Mesendoderm (in vitro differentiated cells): Measurements from ENCODE around the gene GLIPR1L2.

ENCODE experiments used
- DNase-seq: peaks from one replicate; pipeline ENCODE4 v3.0.0; 2013
- H2AK5ac ChIP-seq: 2 replicates; pipeline ENCODE4 v1.6.1; 2013; ENCODE audit warnings: low read length, inconsistent platforms
- H2BK120ac ChIP-seq: 2 replicates; pipeline ENCODE4 v1.6.1; 2013; ENCODE audit warnings: low read depth, mild to moderate bottlenecking, low read length, moderate library complexity, mixed read lengths
- H2BK15ac ChIP-seq: replicated peaks from 2 replicates; pipeline ENCODE4 v1.6.1; 2013; ENCODE audit warnings: low read depth, mild to moderate bottlenecking, moderate library complexity
- H2BK5ac ChIP-seq: 2 replicates; pipeline ENCODE4 v1.6.1; 2013; ENCODE audit warnings: low read length, inconsistent platforms
- H3K18ac ChIP-seq: 2 replicates; pipeline ENCODE4 v1.6.1; 2013; ENCODE audit warnings: mild to moderate bottlenecking, low read length, mixed read lengths
- H3K23ac ChIP-seq: one replicate; pipeline ENCODE4 v1.6.1; 2013; ENCODE audit warnings: low read length
- H3K27ac ChIP-seq: 2 replicates; pipeline ENCODE4 v1.5.1; 2013; ENCODE audit warnings: low read depth, mild to moderate bottlenecking, inconsistent platforms, low read length, moderate library complexity
- H3K27me3 ChIP-seq: 2 replicates; pipeline ENCODE4 v1.6.1; 2013; ENCODE audit warnings: low read length, control low read depth, mild to moderate bottlenecking, inconsistent platforms; ENCODE audit not compliant: insufficient read depth, poor library complexity
- H3K36me3 ChIP-seq: 2 replicates; pipeline ENCODE4 v1.6.1; 2013; ENCODE audit warnings: low read length, inconsistent platforms; ENCODE audit not compliant: control insufficient read depth, insufficient read depth
- H3K4ac ChIP-seq: one replicate; pipeline ENCODE4 v1.6.1; 2013; ENCODE audit warnings: low read depth, mild to moderate bottlenecking, low read length, moderate library complexity
- H3K4me1 ChIP-seq: 2 replicates; pipeline ENCODE4 v1.6.1; 2013; ENCODE audit warnings: low read depth, low read length, inconsistent platforms; ENCODE audit not compliant: control insufficient read depth
- H3K4me2 ChIP-seq: 2 replicates; pipeline ENCODE4 v1.6.1; 2013; ENCODE audit warnings: low read length
- H3K4me3 ChIP-seq: 2 replicates; pipeline ENCODE4 v1.5.1; 2013; ENCODE audit warnings: mild to moderate bottlenecking, low read length
- H3K56ac ChIP-seq: one replicate; pipeline ENCODE4 v1.6.1; 2013; ENCODE audit warnings: low read length
- H3K79me1 ChIP-seq: 2 replicates; pipeline ENCODE4 v1.6.1; 2013; ENCODE audit warnings: low read length, inconsistent platforms
- H3K79me2 ChIP-seq: 2 replicates; pipeline ENCODE4 v1.6.1; 2013; ENCODE audit warnings: mild to moderate bottlenecking, low read length; ENCODE audit not compliant: control insufficient read depth, insufficient read depth
- H3K9ac ChIP-seq: 2 replicates; pipeline ENCODE4 v1.6.1; 2013; ENCODE audit warnings: low read length, inconsistent platforms
- H4K5ac ChIP-seq: one replicate; pipeline ENCODE4 v1.6.1; 2013; ENCODE audit warnings: low read length
- H4K8ac ChIP-seq: one replicate; pipeline ENCODE4 v1.6.1; 2013; ENCODE audit warnings: low read depth, mild to moderate bottlenecking, control low read depth, low read length, moderate library complexity
- WGBS: extraction: QIAGEN DNeasy Blood & Tissue Kit; methylation state at CpG from one replicate; pipeline ENCODE4 v1.1.7; 2013; ENCODE audit warnings: low lambda C conversion rate, missing lambda C conversion rate; ENCODE audit not compliant: insufficient coverage; ENCODE audit errors: extremely low coverage; 5-methylcytosine and 5-hydroxymethylcytosine counted together

Gene GLIPR1L2

GRCh38 chr12:75409830-75410229 lies 18.9 kb downstream of the GLIPR1L2 start:
- Histone ChIP-seq H3K36me3 (no peaks in the 10 kb centered on the region), H3K18ac (no peak overlapping the region), H3K4me3 (no peak overlapping the region), H3K79me1 (no peaks in the 10 kb centered on the region), H3K27me3 (no peaks in the 10 kb centered on the region), H3K4me2 (no peak overlapping the region), H3K9ac (no peak overlapping the region), H2BK120ac (no peak overlapping the region), H3K4ac (no peak overlapping the region), H2BK15ac (no peak overlapping the region), H4K8ac (no peak overlapping the region), H2AK5ac (no peak overlapping the region), H3K79me2 (no peaks in the 10 kb centered on the region), H3K23ac (no peak overlapping the region), H2BK5ac (no peak overlapping the region), H4K5ac (no peak overlapping the region), H3K4me1 (no peaks in the 10 kb centered on the region), H3K56ac (no peak overlapping the region), H3K27ac (no peak overlapping the region)
- no peak for DNase-seq
- WGBS = no CpG with 5 or more reads among the region's 2 CpGs

- Histone ChIP-seq H3K9ac (no peak overlapping the region), H2AK5ac (no peak overlapping the region), H3K27ac (no peak overlapping the region), H2BK120ac (no peak overlapping the region), H3K27me3 (no peaks in the 10 kb centered on the region), H3K4me3 (no peak overlapping the region), H2BK15ac (no peak overlapping the region), H3K79me1 (no peaks in the 10 kb centered on the region), H4K5ac (no peak overlapping the region), H3K18ac (no peak overlapping the region), H3K4me2 (no peak overlapping the region), H3K56ac (no peak overlapping the region), H3K4me1 (no peaks in the 10 kb centered on the region), H3K36me3 (no peaks in the 10 kb centered on the region), H3K4ac (no peak overlapping the region), H3K79me2 (no peaks in the 10 kb centered on the region), H2BK5ac (no peak overlapping the region), H4K8ac (no peak overlapping the region), H3K23ac (no peak overlapping the region)
- DNase-seq = no peak
- WGBS = no CpG with 5 or more reads among the region's 1 CpG
These were observed 23.8 kb downstream of the GLIPR1L2 start for GRCh38 chr12:75414671-75415070.

- Histone ChIP-seq H3K56ac (no peak overlapping the region), H2BK15ac (no peak overlapping the region), H3K27ac (no peak overlapping the region), H2BK5ac (no peak overlapping the region), H2AK5ac (no peak overlapping the region), H3K79me2 (no peaks in the 10 kb centered on the region), H3K18ac (no peak overlapping the region), H4K5ac (no peak overlapping the region), H3K4ac (no peak overlapping the region), H3K79me1 (no peaks in the 10 kb centered on the region), H3K36me3 (no peaks in the 10 kb centered on the region), H3K4me2 (no peak overlapping the region), H2BK120ac (no peak overlapping the region), H3K4me1 (no peaks in the 10 kb centered on the region), H3K9ac (no peak overlapping the region), H3K23ac (no peak overlapping the region), H4K8ac (no peak overlapping the region), H3K27me3 (no peaks in the 10 kb centered on the region), H3K4me3 (no peak overlapping the region)
- no CpG with 5 or more reads among the region's 2 CpGs for WGBS
- DNase-seq = no peak
These were observed 29.0 kb downstream of the GLIPR1L2 start for GRCh38 chr12:75419841-75420240.

GRCh38 chr12:75427491-75427890 lies 36.6 kb downstream of the GLIPR1L2 start:
- H2BK15ac ChIP-seq = no peak overlapping the region
- WGBS = no CpG with 5 or more reads among the region's 1 CpG
- no peak overlapping the region for H2BK5ac ChIP-seq

GRCh38 chr12:75428767-75429166 lies 37.9 kb downstream of the GLIPR1L2 start:
- Histone ChIP-seq H3K79me2 (no peaks in the 10 kb centered on the region), H3K4me2 (no peak overlapping the region), H3K18ac (no peak overlapping the region), H3K36me3 (no peaks in the 10 kb centered on the region), H3K27me3 (no peaks in the 10 kb centered on the region), H3K9ac (no peak overlapping the region), H3K27ac (no peak overlapping the region), H4K8ac (no peak overlapping the region), H2AK5ac (no peak overlapping the region), H3K4me3 (peak overlapping the region; percentile 30), H2BK15ac (no peak overlapping the region), H2BK120ac (no peak overlapping the region), H3K56ac (no peak overlapping the region), H3K4ac (no peak overlapping the region), H2BK5ac (no peak overlapping the region), H3K23ac (no peak overlapping the region), H3K4me1 (no peaks in the 10 kb centered on the region), H4K5ac (no peak overlapping the region), H3K79me1 (no peaks in the 10 kb centered on the region)
- no CpG with 5 or more reads among the region's 1 CpG for WGBS
- DNase-seq = no peak

More at GRCh38 chr12:75427491-75427890, 36.6 kb downstream of the GLIPR1L2 start:
- H3K18ac ChIP-seq = no peak overlapping the region
- no peaks in the 10 kb centered on the region for H3K27me3 ChIP-seq
- no peak overlapping the region for H3K4ac ChIP-seq
- no peak overlapping the region for H3K9ac ChIP-seq
- H2AK5ac ChIP-seq = no peak overlapping the region
- H3K4me2 ChIP-seq = no peak overlapping the region
- DNase-seq = no peak
- H3K4me3 ChIP-seq = no peak overlapping the region
- H3K36me3 ChIP-seq = no peaks in the 10 kb centered on the region
- H3K23ac ChIP-seq = no peak overlapping the region
- H3K79me1 ChIP-seq = no peaks in the 10 kb centered on the region
- H4K5ac ChIP-seq = no peak overlapping the region
- H3K79me2 ChIP-seq = no peaks in the 10 kb centered on the region
- no peak overlapping the region for H4K8ac ChIP-seq
- no peak overlapping the region for H3K27ac ChIP-seq
- no peak overlapping the region for H3K56ac ChIP-seq
- no peak overlapping the region for H2BK120ac ChIP-seq
- no peaks in the 10 kb centered on the region for H3K4me1 ChIP-seq

- Histone ChIP-seq H2BK120ac (no peak overlapping the region), H4K5ac (no peak overlapping the region), H4K8ac (no peak overlapping the region), H3K23ac (no peak overlapping the region), H2BK15ac (no peak overlapping the region), H2AK5ac (no peak overlapping the region), H3K4me2 (no peak overlapping the region), H3K36me3 (no peaks in the 10 kb centered on the region), H3K27me3 (no peaks in the 10 kb centered on the region), H3K4me3 (no peak overlapping the region), H3K18ac (no peak overlapping the region), H3K79me2 (no peaks in the 10 kb centered on the region), H3K4me1 (no peaks in the 10 kb centered on the region), H2BK5ac (no peak overlapping the region), H3K27ac (no peak overlapping the region), H3K56ac (no peak overlapping the region), H3K9ac (no peak overlapping the region), H3K4ac (no peak overlapping the region), H3K79me1 (no peaks in the 10 kb centered on the region)
- no peak for DNase-seq
- WGBS = no CpG with 5 or more reads among the region's 1 CpG
These were observed 42.0 kb downstream of the GLIPR1L2 start for GRCh38 chr12:75432924-75433323.
